RCC 7860 (cell line): ENCODE results near the gene FCHSD2.

Experiments used
- DNase-seq: peaks from one replicate; pipeline ENCODE4 v3.0.0-alpha.2; 2015; ENCODE audit warnings: low spot score
- FAIRE-seq: peaks from 2 replicates; lab custom pipeline; 2012; peaks lifted over from hg19 to GRCh38; lab: Jason Lieb, UNC

Gene FCHSD2

GRCh38 chr11:72975778-72976521 is 166.2 kb downstream of the FCHSD2 start:
- DNase-seq (peak; percentile 20), FAIRE-seq (peak; percentile 45)

- DNase-seq (no peak), FAIRE-seq (no peak)
Observed at GRCh38 chr11:72974487-72975205, 167.5 kb downstream of the FCHSD2 start.

GRCh38 chr11:72972496-72973128 is 169.5 kb downstream of the FCHSD2 start:
- no peak for FAIRE-seq

GRCh38 chr11:72971192-72971967 is 170.7 kb downstream of the FCHSD2 start:
- FAIRE-seq: no peak
- DNase-seq: no peak

More at GRCh38 chr11:72972496-72973128, 169.5 kb downstream of the FCHSD2 start:
- no peak for DNase-seq

GRCh38 chr11:72970557-72971118 is 171.5 kb downstream of the FCHSD2 start:
- DNase-seq (no peak), FAIRE-seq (no peak)

GRCh38 chr11:72969894-72970335 is 172.2 kb downstream of the FCHSD2 start:
- DNase-seq (peak; percentile 59), FAIRE-seq (peak; percentile 68)

- DNase-seq (no peak), FAIRE-seq (no peak)
Observed at GRCh38 chr11:72968390-72968789, 173.7 kb downstream of the FCHSD2 start.

GRCh38 chr11:72965672-72966071 is 176.4 kb downstream of the FCHSD2 start:
- no peak for FAIRE-seq
- DNase-seq: no peak

- no peak for DNase-seq
- no peak for FAIRE-seq
Observed at GRCh38 chr11:72962717-72963116, 179.4 kb downstream of the FCHSD2 start.

- DNase-seq (no peak), FAIRE-seq (no peak)
Observed at GRCh38 chr11:72962084-72962483, 180.0 kb downstream of the FCHSD2 start.

- DNase-seq (no peak), FAIRE-seq (no peak)
Observed at GRCh38 chr11:72959998-72960731, 182.0 kb downstream of the FCHSD2 start.

GRCh38 chr11:72958791-72959190 is 183.3 kb downstream of the FCHSD2 start:
- no peak for FAIRE-seq
- no peak for DNase-seq

GRCh38 chr11:72955466-72955865 is 186.7 kb downstream of the FCHSD2 start:
- FAIRE-seq: no peak
- DNase-seq: no peak

GRCh38 chr11:72954860-72955259 is 187.3 kb downstream of the FCHSD2 start:
- no peak for FAIRE-seq
- DNase-seq: no peak

GRCh38 chr11:72953637-72954036 is 188.5 kb downstream of the FCHSD2 start:
- DNase-seq (no peak), FAIRE-seq (no peak)

GRCh38 chr11:72951888-72952287 is 190.2 kb downstream of the FCHSD2 start:
- FAIRE-seq (no peak), DNase-seq (no peak)

GRCh38 chr11:72951193-72951592 is 190.9 kb downstream of the FCHSD2 start:
- FAIRE-seq (no peak), DNase-seq (no peak)

GRCh38 chr11:72950685-72951084 is 191.4 kb downstream of the FCHSD2 start:
- FAIRE-seq: no peak
- no peak for DNase-seq

GRCh38 chr11:72947229-72947628 is 194.9 kb downstream of the FCHSD2 start:
- DNase-seq (no peak), FAIRE-seq (no peak)

GRCh38 chr11:72943664-72944063 is 198.5 kb downstream of the FCHSD2 start:
- FAIRE-seq (no peak), DNase-seq (no peak)
